Skin epidermis (tissue), 12 donors: Measurements from ENCODE around the gene LRRN2.
"Not testable (repeated sequence)": the region's sequence is repeated elsewhere in the genome, so short reads cannot be mapped to it uniquely, and the experiment has no call there.

Source experiments
- H3K27ac ChIP-seq, 21 experiments: fragments of 200-600 bp; sonication (generic) in 11 of 21; one replicate each; pipeline ENCODE4 v1.5.0; 2020; ENCODE audit warnings: mild to moderate bottlenecking in 3 of 21, inconsistent platforms in 2 of 21, moderate library complexity in 2 of 21
- H3K4me3 ChIP-seq, 7 experiments: fragments of 200-600 bp; sonication (generic) in 2 of 7; one replicate each; pipeline ENCODE4 v1.5.0; 2020; ENCODE audit warnings: inconsistent platforms in 2 of 7, mild to moderate bottlenecking in 2 of 7, moderate library complexity in 1 of 7

LRRN2 gene

DNA sequence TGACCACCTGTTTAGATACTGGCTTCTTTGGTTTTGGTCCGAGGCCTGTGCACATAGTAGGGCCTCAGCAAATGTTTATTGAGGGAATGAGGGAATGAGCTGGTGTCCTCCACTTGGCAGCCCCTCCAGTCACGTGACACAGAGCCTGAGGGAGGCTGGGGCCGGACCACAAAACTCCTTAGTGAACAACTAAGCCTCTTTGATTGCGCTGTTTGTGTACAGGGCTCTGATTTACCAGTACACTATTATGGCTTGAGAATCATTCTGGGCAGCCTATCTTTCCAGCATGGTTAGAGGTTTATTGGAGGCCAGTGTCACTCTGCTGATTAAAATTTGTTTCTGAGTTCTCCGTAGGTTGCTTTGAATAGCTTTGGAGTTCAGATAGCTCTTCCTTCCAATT lies 10.2 kb upstream of the LRRN2 start:
- Histone ChIP-seq H3K27ac (no peak overlapping the region), H3K4me3 (no peak overlapping the region)

DNA sequence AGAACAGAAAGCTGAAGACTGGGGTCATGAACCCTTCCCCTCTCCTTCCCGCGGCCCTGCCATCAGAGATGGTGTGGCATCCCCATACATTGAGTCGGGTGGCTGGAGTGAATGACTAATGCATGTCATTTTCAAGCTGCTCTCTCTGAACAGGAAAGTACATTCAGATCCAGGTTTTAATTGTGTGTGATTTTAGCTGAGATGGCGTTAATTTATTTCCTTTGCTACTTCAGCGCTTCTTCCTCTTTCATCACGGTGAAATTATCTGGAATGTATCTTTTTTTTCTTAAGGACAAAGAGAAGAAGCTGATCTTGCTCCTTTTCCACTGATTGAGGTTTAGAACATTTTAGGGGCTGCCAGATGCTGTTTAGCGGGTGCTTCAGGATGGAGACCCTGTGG lies 8.6 kb upstream of the LRRN2 start:
- Histone ChIP-seq H3K27ac (no peak overlapping the region), H3K4me3 (no peak overlapping the region)

DNA sequence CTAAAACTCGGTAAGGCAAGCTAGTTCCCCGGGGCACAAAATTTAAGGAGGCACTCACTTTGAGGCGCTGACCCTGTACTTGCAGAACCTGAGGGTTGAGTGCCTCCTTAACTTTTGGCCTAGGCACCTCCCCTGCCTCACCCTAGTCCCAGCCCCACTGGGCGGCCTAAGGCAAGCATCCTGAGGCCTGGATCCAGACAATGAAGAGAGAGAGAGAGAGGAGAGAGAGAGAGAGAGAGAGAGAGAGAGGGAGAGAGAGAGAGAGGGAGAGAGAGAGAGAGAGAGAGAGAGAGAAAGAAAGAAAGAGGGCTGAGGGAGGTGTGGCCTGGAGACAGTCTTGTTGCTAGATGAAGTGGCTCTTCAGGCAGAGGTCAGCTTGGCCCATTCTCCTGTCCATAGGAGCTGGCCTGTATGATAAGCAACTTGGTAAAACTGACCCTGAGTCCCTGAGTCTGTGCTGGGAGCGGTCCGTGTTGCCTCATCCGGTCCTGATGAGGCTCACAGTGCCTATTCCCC lies 7.4 kb upstream of the LRRN2 start:
- Histone ChIP-seq H3K4me3 (no peak overlapping the region), H3K27ac (no peak overlapping the region)

DNA sequence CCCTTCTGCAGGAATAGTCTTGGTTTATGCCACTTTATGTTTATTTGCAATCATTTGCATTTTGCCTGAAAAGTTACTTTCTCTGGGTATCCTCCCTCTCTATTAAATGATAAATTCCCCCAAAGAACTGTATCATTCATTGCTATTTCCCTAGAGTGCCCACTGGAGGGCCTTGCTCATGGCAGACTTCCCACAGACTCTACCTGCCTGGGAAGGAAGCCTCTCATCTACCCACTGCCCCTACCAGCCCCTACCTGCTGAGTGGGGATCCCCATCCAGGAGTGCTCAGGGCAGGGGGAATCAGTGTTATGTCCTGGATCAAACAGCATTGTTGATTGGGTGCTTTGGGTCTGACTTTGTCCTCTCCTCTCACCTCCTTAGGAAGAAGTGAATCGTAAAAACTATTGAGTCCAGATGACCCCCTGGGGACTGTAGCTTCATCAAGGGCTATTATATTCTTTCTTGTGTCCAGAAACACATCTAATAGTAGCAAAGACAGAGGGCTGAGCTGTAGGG lies 6.8 kb upstream of the LRRN2 start:
- H3K27ac ChIP-seq, result no peak overlapping the region
- no peak overlapping the region for H3K4me3 ChIP-seq

DNA sequence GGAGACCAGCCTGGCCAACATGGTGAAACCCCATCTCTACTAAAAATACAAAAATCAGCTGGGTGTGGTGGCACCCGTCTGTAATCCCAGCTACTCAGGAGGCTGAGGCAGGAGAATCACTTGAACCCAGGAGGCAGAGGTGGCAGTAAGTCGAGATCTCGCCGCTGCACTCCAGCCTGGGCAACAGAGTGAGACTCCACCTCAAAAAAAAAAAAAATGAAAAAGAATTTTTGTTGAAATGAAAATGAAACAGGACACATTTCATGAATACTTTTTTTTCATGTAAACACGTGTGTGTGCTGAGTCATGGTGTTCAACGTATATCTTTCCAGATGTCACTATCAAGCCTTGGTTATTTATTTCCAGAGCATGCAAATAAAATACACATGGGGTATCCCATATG lies 5.8 kb upstream of the LRRN2 start:
- not testable (repeated sequence) for H3K4me3 ChIP-seq, H3K27ac ChIP-seq

DNA sequence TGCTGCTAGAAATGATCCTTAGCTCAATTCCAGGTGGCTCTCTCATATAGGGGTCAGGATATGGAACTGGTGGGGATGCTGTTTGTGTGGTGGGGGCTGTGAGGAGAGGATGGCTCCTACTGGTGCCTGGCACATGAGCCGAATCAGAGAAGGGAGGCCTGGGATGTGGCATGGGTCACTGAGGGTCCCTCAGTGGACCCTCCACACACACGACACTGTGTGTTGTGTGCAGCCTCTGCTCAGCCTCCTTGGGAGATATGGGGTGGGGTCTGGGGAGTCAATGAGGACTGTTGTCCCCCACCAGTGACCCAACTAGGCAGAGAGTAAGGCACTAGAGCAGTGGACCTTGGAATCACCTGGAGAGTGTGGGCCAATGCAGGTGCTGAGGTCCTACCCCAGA lies 3.2 kb upstream of the LRRN2 start:
- no peak overlapping the region for H3K27ac ChIP-seq
- no peak overlapping the region for H3K4me3 ChIP-seq

DNA sequence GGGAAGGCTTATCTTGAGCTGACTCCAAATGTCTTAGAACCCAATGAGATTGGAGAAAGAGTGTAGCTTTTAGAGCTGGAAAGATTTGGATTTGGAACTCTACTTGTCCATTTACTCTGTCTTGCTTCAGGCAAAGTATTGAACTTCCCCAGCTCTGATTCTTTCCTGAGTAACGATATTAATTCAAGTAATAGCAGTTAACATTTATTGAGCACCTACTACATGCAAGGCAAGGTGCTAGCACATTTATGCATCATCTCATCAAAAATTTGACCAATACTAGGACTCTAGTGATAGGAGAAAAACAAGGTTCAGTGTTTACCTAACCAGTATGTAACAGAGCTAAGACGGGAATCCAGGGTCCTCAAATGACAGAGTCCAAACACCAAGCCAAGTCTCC lies 2.5 kb upstream of the LRRN2 start:
- H3K27ac ChIP-seq, result no peak overlapping the region
- H3K4me3 ChIP-seq, result no peak overlapping the region

DNA sequence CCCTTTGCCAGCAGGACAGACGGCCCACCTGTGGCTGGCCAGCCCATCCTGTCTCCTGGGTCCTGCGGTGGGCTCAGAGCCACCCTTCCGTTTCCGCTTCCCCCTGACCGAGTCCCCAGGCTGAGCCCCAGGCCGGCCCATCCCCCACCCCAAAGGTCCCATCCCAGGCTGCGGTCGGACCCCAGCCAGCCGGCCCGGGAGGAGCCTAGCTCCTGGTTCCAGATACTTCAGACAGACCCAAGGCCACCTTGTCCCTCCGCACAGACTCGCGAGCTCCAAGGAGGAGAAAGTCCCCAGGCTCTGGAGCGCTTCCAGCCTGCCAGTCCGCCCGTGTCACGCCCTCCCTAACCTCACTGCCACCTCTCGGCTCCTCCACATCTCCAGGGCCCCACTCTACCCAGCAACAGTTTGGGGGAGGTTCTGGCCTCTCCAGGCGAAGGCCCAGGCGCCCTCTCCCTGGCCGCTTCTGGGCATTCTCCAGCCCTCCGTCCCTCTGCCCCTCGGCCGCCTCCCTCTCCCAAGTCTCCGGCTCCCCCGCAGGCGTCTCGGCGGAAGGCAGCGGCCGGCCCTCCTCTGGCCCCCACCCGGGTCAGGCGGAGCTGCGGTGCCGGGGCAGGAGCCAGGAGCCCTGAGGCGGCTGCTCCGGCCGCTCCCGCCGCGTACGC lies 835 bp downstream of the LRRN2 start:
- no peak overlapping the region for H3K27ac ChIP-seq
- peak overlapping the region in 6 of 7 experiments; percentile 6 to 36 (median 17) for H3K4me3 ChIP-seq

DNA sequence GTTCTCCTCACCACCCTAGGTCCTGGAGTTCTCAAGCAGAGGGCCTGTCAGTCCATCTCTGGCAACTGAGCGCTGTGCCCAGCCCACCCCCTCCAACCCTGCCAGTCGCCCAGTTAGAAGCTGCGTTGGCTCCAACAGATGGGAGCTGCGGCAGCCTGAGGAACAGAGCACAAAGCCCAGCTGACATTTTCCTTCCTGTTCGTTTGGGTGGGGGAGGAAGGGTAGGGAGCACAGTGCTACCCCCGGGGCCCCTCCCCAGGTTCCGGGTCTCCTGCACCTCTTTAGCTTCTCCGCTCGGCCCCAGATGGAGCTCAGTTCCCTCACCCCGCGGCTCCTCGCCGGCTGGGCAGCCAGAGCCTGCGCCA lies 1.4 kb downstream of the LRRN2 start:
- Histone ChIP-seq H3K27ac (no peak overlapping the region), H3K4me3 (peak overlapping the region in 1 of 7 experiments; percentile 36)

DNA sequence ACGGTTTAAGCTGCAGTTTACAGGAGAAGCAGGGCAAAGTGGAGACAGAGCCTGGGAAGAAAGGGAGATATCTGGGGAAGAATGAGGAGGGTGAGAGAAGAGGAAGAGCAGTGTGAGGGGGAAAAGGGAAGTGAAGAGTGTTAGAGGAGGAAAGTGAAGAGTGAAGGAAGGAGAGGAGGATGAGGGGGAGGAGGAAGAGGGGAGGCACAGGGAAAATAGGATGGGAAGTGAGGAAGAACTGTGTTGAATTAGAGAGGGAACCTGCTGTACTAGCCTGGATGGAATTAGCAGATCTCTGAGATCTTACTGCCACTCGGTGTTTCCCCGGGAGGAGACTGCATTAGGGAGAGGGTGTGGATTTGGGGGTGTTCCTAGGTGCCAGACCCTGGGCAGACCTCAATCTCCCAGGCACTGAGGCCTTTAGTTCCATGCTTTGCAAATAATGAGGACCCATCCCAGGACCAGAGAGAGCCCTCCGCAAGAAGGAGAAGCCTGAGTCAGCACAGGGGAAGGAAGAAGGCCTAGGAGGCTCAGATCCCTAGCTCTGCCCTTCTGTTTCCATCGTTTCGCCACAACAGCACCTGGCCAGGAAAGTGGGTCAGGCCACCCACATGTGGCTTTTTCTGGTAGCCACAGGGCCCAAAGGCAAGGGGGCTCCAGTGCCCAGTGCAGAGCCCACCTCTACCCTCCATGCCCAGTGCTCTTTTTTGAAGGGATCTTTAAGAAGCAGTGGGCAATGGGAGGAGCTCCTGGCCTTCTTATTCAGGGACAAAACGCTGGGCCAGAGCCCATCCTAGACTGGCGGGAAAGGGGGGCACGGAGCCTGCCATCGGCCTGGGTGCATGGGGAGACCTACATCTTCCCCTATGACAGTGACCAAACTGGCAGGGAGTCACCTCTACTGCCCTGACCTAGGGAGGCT lies 2.0 kb downstream of the LRRN2 start:
- no peak overlapping the region for H3K27ac ChIP-seq
- no peak overlapping the region for H3K4me3 ChIP-seq

DNA sequence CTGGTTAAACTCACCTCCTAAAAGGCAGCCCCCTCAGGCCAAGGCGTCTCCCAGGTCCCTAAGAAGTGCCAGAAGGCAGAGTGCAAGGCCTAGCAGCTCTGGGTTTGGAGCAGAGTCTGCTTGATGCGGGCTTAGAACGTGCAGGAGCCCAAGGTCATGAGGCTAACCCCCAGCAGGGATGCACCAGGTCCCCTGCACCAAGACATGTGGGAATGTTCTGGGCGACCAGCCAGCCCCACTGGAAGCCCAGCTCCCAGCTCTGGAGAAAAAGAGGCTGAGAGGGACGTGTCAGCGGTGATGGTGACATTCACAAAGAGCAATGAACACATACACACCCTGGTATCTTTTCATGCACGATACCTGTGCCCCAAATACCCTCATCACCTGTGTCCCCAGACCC lies 5.1 kb downstream of the LRRN2 start:
- Histone ChIP-seq H3K4me3 (no peak overlapping the region), H3K27ac (no peak overlapping the region)

DNA sequence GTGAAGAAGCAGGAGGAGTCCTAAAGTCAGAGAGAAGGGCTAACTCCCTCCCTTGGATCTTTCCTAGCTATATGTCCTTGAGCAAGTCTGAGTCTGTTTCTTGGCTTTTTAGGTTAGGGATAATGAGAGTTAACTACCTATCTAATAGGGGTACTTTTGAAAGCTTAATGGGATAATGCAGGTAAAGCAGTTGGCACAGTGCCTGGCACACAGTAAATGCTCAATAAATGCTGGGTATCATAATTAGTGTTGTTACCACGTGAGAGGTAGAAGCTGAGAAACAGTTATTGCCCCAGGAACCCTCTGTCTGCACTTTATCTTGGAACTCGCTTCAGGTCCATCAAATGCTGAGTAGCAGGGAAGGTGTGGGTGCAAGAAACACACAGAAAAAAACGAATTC lies 5.5 kb downstream of the LRRN2 start:
- no peak overlapping the region for H3K27ac ChIP-seq
- H3K4me3 ChIP-seq, result no peak overlapping the region

DNA sequence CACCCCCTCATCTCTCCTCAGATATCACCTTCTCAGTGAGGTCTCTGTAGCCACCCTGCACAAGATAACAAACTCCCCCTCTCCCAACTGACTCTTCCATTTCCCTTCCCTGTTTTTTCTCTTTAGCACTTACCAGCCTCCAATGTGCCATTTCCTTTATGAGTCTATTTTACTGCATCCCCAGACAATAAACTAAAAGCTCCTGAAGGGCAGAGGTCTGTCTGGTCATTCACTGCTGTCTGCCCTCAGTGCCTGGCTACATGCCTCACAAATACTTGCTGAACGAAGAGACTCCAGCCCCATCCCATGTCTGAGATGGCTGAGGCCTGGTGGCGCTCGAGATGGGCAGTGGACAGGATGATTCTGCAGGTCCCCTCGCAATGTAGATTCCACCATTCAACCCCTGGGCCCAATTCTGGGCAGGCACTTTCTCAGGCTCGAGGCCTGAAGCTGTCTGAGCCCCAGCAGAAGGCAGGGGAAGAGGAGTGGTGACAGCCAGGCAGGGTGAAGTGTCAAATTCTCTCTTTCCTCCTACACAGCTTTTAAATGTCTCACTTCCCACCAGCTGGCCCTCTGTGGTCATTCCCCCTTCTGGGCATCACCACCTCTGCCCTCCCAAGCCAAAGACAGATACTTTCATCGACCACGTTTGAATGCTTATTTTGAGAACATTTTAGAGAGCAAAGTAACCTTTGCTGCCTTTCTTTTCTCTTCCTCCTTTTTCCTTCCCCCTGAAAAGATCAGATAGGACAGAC lies 6.6 kb downstream of the LRRN2 start:
- no peak overlapping the region for H3K27ac ChIP-seq
- no peak overlapping the region for H3K4me3 ChIP-seq

DNA sequence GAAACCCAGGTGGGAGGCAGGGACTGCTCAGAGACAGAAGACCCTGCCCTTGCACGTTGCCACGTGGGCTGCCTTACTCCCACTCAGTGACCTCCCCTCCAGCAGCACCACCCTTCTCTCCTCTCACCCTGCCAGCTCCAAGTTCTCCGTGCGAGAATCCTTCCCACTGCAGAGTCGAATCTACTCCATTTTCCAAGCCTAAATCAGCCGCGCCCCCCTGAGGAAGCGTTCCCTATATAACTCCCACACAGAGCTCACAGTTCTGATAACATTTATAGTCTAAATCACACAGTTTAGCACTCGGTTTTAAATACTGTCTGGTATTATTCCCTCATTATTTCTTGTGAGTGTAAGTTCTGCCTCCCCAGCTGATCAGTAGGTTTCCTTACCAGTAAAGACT lies 7.7 kb downstream of the LRRN2 start:
- Histone ChIP-seq H3K4me3 (no peak overlapping the region), H3K27ac (no peak overlapping the region)

DNA sequence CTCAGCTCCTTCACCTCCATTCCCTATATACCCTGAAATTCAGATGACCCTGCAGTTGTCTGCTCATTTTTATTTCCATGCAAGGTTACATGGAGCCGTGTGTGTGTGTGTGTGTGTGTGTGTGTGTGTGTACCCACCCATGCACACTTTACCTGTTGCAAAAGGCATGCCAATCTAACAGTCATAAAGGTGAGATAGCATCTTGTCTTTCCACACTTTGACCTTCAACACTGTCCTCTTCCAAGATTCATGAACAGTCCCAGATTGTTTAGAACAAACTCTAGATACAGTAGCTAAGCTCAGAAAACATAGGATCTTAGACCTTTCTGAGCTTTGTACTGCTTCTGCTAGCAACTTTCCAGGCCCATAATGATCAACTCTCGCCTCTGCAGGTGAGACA lies 9.5 kb downstream of the LRRN2 start:
- H3K4me3 ChIP-seq, result no peak overlapping the region
- no peak overlapping the region for H3K27ac ChIP-seq

DNA sequence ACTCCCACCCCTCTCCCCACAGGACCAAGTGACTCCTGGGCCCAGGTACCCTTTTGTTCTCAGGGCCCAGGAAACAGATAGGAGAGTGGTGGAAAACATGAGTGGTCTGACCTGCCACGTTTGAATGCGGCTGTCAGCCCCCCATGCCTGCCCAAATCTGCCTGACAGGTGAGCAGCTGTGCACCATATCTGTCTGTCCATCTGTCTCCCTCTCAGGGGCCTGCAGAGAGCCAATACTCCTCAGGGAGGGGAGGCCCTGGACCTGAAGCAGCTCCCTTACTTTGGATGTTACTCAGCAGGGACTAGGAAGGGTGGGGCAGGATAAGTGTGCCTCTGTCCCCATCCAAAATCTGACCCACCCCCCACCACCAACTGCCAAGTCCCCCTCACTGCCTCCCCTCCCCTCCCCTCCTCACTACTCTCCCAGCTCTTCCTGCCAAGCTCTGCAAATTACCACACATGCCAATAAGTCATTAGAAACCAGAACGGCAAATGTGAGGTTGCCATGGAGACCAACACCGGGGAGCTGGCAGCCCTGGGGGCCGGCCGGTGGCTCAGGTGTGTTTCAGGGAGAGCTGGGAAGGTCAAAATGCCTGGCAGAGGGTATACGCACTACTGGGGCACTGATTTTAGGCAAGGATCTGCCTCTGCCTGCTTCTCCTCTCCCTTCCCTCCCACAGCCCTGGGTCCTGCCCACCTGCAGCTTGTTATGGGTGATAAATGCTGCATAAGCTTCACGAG lies 11.5 kb downstream of the LRRN2 start:
- no peak overlapping the region for H3K4me3 ChIP-seq
- no peak overlapping the region for H3K27ac ChIP-seq

DNA sequence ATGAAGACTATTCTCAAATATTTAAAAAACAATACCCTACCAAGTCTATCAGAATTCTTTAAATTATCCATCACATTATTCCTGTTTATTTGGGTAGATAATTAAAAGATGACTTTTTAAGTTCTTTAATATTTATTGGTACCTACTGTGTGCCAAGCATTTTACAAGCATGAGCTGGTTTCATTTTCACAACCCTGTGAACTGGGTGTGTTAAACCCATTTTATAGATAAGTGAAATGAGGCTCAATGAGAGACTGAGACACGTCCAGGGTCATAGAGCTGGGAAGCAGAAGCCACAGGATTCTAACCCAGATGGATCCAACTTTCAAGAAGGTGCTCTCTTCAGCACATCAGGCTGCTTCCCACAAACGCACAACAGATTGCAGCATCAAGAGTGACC lies 12.3 kb downstream of the LRRN2 start:
- Histone ChIP-seq H3K27ac (no peak overlapping the region), H3K4me3 (no peak overlapping the region)

DNA sequence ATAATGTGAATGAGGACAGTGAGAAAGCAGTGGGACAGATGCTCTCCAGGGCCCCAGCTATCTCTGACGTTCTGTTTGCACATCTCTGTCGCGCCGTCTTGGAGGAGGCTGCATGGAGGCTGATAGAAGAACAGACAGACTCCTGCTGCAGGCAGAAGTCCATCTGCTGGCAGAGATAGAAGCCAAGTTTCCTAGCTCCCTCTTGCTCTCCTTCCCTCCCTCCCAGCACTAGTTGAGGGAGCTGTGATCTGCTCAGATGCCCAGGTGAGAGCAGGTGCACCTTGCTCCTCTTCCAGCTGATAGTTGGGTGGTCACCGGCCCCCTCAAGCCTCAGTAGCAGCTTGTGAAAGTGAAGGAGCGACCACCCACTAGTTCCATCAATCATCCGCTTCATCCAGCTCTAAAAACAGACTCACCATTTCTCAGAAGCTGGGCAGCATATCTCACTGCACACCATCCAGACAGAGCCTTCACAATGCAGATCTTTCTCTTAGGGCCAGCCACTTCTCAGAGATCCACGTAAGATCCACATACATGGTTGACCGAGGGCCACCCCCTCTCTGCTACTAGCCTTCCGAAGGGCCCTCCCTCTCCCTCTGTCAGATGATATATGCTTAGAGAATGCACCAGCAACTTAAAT lies 12.9 kb downstream of the LRRN2 start:
- Histone ChIP-seq H3K4me3 (no peak overlapping the region), H3K27ac (no peak overlapping the region)

DNA sequence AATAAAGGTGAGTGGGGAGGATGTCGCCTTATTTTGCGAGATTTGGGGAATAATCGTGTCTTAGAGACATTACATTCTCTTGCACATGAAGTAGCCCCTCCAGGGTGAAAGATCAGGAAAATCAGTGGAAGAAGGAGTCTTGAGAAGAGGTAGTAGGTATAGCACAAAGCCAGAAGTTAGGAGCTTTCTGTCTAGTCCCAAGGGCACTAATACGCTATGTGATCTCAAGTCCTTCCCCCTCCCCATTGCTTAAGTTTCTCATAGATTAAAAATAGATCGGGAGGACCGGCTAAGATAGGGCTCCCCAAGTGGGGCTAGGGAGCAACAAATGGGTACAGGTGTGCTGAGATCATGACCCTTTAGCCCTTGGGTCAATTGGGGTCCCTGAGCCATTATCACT lies 13.5 kb downstream of the LRRN2 start:
- Histone ChIP-seq H3K4me3 (no peak overlapping the region), H3K27ac (no peak overlapping the region)
